ENCODE measurements around the gene PLOD3. TPM values are rescaled to one million over a fixed set of nuclear protein-coding genes. Genes with fewer than 3 reads are reported as not detected.

PLOD3 gene
- total and polyA plus RNA-seq, 9 of the 15 experiments (the other 6 are each of a cell fraction or from before 2014, with no cell fraction given), result 2.8 to 101 (median 30.9) TPM

- peaks cover 5 to 18% of the 10 kb centered on the region in 2 experiments; a peak in 3 of 5 replicates for H3K4me1 ChIP-seq (replicated peaks in 1 of 2; ENCODE audit: control insufficient read depth in 2 of 2, insufficient read depth in 2 of 2, low read length in 2 of 2)
- peaks cover 3% of the 10 kb centered on the region for H3K9me1 ChIP-seq (ENCODE audit: control insufficient read depth, insufficient read depth, low read length)
- 0 out of 2 replicates have a peak, but pooled peaks cover 4% of the 10 kb centered on the region for H4K20me1 ChIP-seq (replicated peaks; ENCODE audit: control insufficient read depth, insufficient read depth, low read length)
- no peak for TF ChIP-seq ZNF668 (CRISPR knock-in tag; IDR thresholded peaks at IDR 0.05)
- 97% methylated on average over 3 of the region's 3 CpGs for WGBS (ENCODE audit: insufficient coverage, low coverage, missing lambda C conversion rate)
- CTCF ChIA-PET (ENCODE audit: low intra/inter-chr PET ratio), result interaction anchor here (0.6 kb wide), 1 partner anchor 157 kb away, joined by 3 read pairs; no protein-coding TSS in a partner anchor
- peaks cover 33% of the 10 kb centered on the region for H3K36me3 ChIP-seq (ENCODE audit: control insufficient read depth, insufficient read depth, low read length)
- POLR2A ChIA-PET, result interaction anchor here (0.8 kb wide), 1 partner anchor 9 kb away, joined by 3 read pairs; no protein-coding TSS in a partner anchor
- BruUV-seq (replicated peaks), result no TSS peak
- FAIRE-seq (no peak), DNase-seq (ENCODE audit: extremely low read depth in 1 of 4, low spot score in 3 of 4) (no peak), ATAC-seq (no peak)
- peaks cover 46% of the 10 kb centered on the region for H3K79me2 ChIP-seq (ENCODE audit: control insufficient read depth, insufficient read depth, low read length)
- intact Hi-C loops (cut with micrococcal nuclease) (no loop called here), in situ Hi-C loops (cut with MboI) (no loop called here)
- no peak overlapping the region for H2AFZ ChIP-seq (ENCODE audit: low read depth, low read length)
- H3K9ac ChIP-seq (ENCODE audit: insufficient read depth in 1 of 2, low read depth in 2 of 2, low read length in 2 of 2), result peak overlapping the region in 1 of 2 experiments; percentile 60; a peak in 1 of 4 replicates
- H3K4me3 ChIP-seq, result no peak overlapping the region
- H3K4me2 ChIP-seq (ENCODE audit: insufficient read depth, low read length), result no peak overlapping the region
- H3K27ac ChIP-seq (ENCODE audit: extremely low read depth, low read depth, low read length), result no peak overlapping the region
- H3K9me3 ChIP-seq (replicated peaks; ENCODE audit: control insufficient read depth, insufficient read depth, low read depth, low read length), result peaks cover 8% of the 10 kb centered on the region
- no peaks in the 10 kb centered on the region for H3K27me3 ChIP-seq (ENCODE audit: control insufficient read depth in 2 of 2, insufficient read depth in 2 of 2, low read length in 2 of 2)
These were observed 32.9 kb upstream of the PLOD3 start for GRCh38 chr7:101250324-101250723.

- Histone ChIP-seq H3K4me2 (ENCODE audit: insufficient read depth, low read length) (no peak overlapping the region), H2AFZ (ENCODE audit: low read depth, low read length) (no peak overlapping the region), H3K79me2 (ENCODE audit: control insufficient read depth, insufficient read depth, low read length) (peaks cover 66% of the 10 kb centered on the region), H3K9ac (ENCODE audit: insufficient read depth in 1 of 2, low read depth in 2 of 2, low read length in 2 of 2) (no peak overlapping the region), H3K4me1 (replicated peaks in 1 of 2; ENCODE audit: control insufficient read depth in 2 of 2, insufficient read depth in 2 of 2, low read length in 2 of 2) (peaks cover 13 to 39% of the 10 kb centered on the region in 2 experiments; a peak in 4 of 5 replicates), H4K20me1 (replicated peaks; ENCODE audit: control insufficient read depth, insufficient read depth, low read length) (0 out of 2 replicates have a peak, but pooled peaks cover 4% of the 10 kb centered on the region), H3K36me3 (ENCODE audit: control insufficient read depth, insufficient read depth, low read length) (peaks cover 38% of the 10 kb centered on the region), H3K4me3 (no peak overlapping the region), H3K27ac (ENCODE audit: extremely low read depth, low read depth, low read length) (no peak overlapping the region), H3K9me3 (replicated peaks; ENCODE audit: control insufficient read depth, insufficient read depth, low read depth, low read length) (peaks cover 8% of the 10 kb centered on the region), H3K9me1 (ENCODE audit: control insufficient read depth, insufficient read depth, low read length) (peaks cover 3% of the 10 kb centered on the region), H3K27me3 (ENCODE audit: control insufficient read depth in 2 of 2, insufficient read depth in 2 of 2, low read length in 2 of 2) (no peaks in the 10 kb centered on the region)
- ChIA-PET CTCF (ENCODE audit: low intra/inter-chr PET ratio) (no interaction called here), POLR2A (interaction anchor here (1.1 kb wide), 1 partner anchor 35 kb away, joined by 4 read pairs; no protein-coding TSS in a partner anchor)
- ATAC-seq (no peak), FAIRE-seq (no peak), DNase-seq (ENCODE audit: extremely low read depth in 1 of 4, low spot score in 3 of 4) (peak in 2 of 4 experiments; percentile 13 to 17)
- TF ChIP-seq EP400 (IDR thresholded peaks at IDR 0.05), result no peak
- TF ChIP-seq RAD51 (IDR thresholded peaks at IDR 0.05; ENCODE audit: borderline replicate concordance, low read depth), result no peak
- TF ChIP-seq FOS (IDR thresholded peaks at IDR 0.05; ENCODE audit: extremely low read depth, insufficient read length), result no peak
- TF ChIP-seq CCNT2 (IDR thresholded peaks at IDR 0.05; ENCODE audit: borderline replicate concordance, extremely low read depth, insufficient read length, low read depth, low read length), result no peak
- TF ChIP-seq IRF1 (CRISPR knock-in tag; IDR thresholded peaks at IDR 0.05; ENCODE audit: borderline replicate concordance), result no peak
- TF ChIP-seq ZNF518B (CRISPR knock-in tag; IDR thresholded peaks at IDR 0.05), result no peak
- TF ChIP-seq TAF9B (IDR thresholded peaks at IDR 0.05; ENCODE audit: partially characterized antibody), result no peak
- no peak for TF ChIP-seq POLR2H (tag; IDR thresholded peaks at IDR 0.05; ENCODE audit: low read depth)
- TF ChIP-seq MEIS2 (IDR thresholded peaks at IDR 0.05; ENCODE audit: partially characterized antibody), result no peak
- no peak for TF ChIP-seq ZNF696 (CRISPR knock-in tag; conservative IDR thresholded peaks at IDR 0.05)
- intact Hi-C loops (cut with micrococcal nuclease), result no loop called here
- in situ Hi-C loops (cut with MboI), result no loop called here
- no TSS peak for BruUV-seq (replicated peaks)
- WGBS (ENCODE audit: insufficient coverage, low coverage, missing lambda C conversion rate), result 92% methylated on average over 5 of the region's 5 CpGs
These were observed 30.9 kb upstream of the PLOD3 start for GRCh38 chr7:101248276-101248675.

Measured in K562 (cell line).